Dendritic cell treated with granulocyte-macrophage colony-stimulating factor and Interleukin-4, amounts not matched to agents 40 ng/mL and 50 ng/mL, for 4 days (primary cell): ENCODE results near the gene LMAN2L.
"Not testable (repeated sequence)": the region's sequence is repeated elsewhere in the genome, so short reads cannot be mapped to it uniquely, and the experiment has no call there.

Experiments used
- H3K27ac Mint-ChIP-seq: one replicate; pipeline ENCODE4 v1.8.0; 2022; ENCODE audit warnings: mild to moderate bottlenecking, mixed read lengths
- H3K27me3 Mint-ChIP-seq: one replicate; pipeline ENCODE4 v1.8.0; 2022; ENCODE audit warnings: mild to moderate bottlenecking, mixed read lengths
- H3K36me3 Mint-ChIP-seq: one replicate; pipeline ENCODE4 v1.8.0; 2022; ENCODE audit warnings: low read depth, mixed read lengths
- H3K4me1 Mint-ChIP-seq: one replicate; pipeline ENCODE4 v1.8.0; 2022; ENCODE audit warnings: low read depth, mixed read lengths
- H3K4me3 Mint-ChIP-seq: one replicate; pipeline ENCODE4 v1.8.0; 2022; ENCODE audit warnings: mild to moderate bottlenecking, moderate library complexity, mixed read lengths
- H3K9me3 Mint-ChIP-seq: one replicate; pipeline ENCODE4 v1.8.0; 2022; ENCODE audit warnings: mixed read lengths
- intact Hi-C: fragments of 100-400 bp; cut with micrococcal nuclease; formaldehyde crosslinking; loops from one replicate; pipeline ENCODE4 v1.15.0; 2022

Gene LMAN2L

GRCh38 chr2:96681540-96681939 is 58.3 kb downstream of the LMAN2L start:
- H3K4me1 Mint-ChIP-seq: no peaks in the 10 kb centered on the region
- no peaks in the 10 kb centered on the region for H3K36me3 Mint-ChIP-seq
- intact Hi-C loops: no loop called here
- no peaks in the 10 kb centered on the region for H3K9me3 Mint-ChIP-seq
- H3K4me3 Mint-ChIP-seq: no peak overlapping the region
- H3K27ac Mint-ChIP-seq: no peak overlapping the region
- H3K27me3 Mint-ChIP-seq: peaks cover 8% of the 10 kb centered on the region

- H3K9me3 Mint-ChIP-seq: no peaks in the 10 kb centered on the region
- H3K4me3 Mint-ChIP-seq: no peak overlapping the region
- no peak overlapping the region for H3K27ac Mint-ChIP-seq
- intact Hi-C loops: no loop called here
- H3K4me1 Mint-ChIP-seq: no peaks in the 10 kb centered on the region
- H3K36me3 Mint-ChIP-seq: no peaks in the 10 kb centered on the region
- peaks cover 8% of the 10 kb centered on the region for H3K27me3 Mint-ChIP-seq
These were observed 59.2 kb downstream of the LMAN2L start for GRCh38 chr2:96680561-96681141.

GRCh38 chr2:96679848-96680247 is 60.0 kb downstream of the LMAN2L start:
- H3K4me1 Mint-ChIP-seq: peaks cover 2% of the 10 kb centered on the region
- no peaks in the 10 kb centered on the region for H3K9me3 Mint-ChIP-seq
- no peaks in the 10 kb centered on the region for H3K36me3 Mint-ChIP-seq
- intact Hi-C loops: no loop called here
- H3K4me3 Mint-ChIP-seq: no peak overlapping the region
- H3K27me3 Mint-ChIP-seq: peaks cover 8% of the 10 kb centered on the region
- no peak overlapping the region for H3K27ac Mint-ChIP-seq

DNA sequence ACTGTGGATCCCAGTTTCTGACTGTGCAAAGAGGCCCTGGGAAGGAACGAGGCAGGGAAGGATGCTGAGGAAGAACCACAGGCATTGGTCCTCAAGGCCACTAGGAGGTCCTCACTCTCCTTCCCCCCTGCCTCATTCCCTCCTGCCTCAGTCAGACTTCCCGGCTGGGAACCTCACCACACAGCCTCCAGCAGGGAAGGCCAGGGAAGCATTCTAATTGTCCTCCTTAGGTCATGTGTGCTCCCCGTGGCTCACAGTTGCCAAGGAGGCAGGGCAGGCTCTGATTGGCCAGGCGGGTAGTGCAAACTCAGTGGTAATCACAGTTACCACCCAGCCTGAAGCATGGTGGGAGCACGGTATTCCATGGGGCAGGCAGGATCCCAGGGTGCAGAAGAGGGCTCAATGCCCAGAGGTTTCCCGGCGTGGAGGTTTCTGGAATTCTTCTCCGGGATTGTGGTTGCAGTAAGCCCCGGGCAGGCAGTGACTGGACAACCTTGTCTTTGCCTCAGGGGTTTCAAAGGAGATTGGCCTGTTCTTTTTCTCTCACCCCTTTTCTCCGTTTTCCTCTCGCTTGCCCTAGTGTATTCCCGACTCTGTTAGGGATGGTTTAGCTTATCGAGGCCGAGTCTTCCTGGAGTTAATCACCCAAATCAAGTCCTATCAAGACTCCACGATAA is 70.2 kb downstream of the LMAN2L start:
- intact Hi-C loops: no loop called here
- no peak overlapping the region for H3K4me3 Mint-ChIP-seq
- H3K9me3 Mint-ChIP-seq: no peaks in the 10 kb centered on the region
- no peaks in the 10 kb centered on the region for H3K27me3 Mint-ChIP-seq
- H3K27ac Mint-ChIP-seq: no peak overlapping the region
- peaks cover 19% of the 10 kb centered on the region for H3K4me1 Mint-ChIP-seq
- H3K36me3 Mint-ChIP-seq: no peaks in the 10 kb centered on the region

DNA sequence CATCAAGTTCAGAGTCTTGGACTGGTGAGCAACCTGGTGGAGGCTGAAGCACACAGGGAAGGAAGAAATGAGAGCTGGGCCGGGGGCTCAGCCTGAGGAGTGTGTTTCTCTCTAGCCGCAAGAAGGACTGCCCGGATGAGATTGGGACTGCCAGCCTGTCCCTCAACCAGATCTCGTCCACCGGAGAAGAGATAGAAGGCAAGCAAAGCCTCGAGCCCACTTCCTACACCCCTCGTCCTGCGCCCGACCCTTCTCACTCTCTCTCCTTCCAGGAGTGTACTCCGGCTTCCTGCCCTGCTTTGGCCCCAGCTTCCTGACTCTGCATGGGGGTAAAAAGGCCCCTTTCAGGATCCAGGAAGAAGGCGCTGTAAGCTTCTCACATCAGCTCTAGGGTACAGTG is 71.1 kb downstream of the LMAN2L start:
- H3K9me3 Mint-ChIP-seq: no peaks in the 10 kb centered on the region

DNA sequence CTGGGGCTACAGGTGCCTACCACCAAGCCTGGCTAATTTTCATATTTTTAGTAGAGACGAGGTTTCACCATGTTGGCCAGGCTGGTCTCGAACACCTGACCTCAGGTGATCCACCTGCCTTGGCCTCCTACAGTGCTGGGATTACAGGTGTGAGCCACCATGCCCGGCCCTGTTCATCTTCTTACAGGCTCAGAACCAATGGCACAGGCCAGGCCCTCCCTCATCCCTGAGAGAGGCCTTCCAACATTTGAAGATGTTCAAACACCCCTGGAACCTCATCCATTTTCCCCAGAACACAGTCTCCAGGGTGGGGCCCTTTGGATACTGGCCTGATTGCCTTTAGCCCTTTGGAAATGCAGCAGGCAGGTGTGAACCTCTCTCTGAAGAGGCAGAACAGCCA is 74.1 kb downstream of the LMAN2L start:
- H3K27me3 Mint-ChIP-seq, H3K9me3 Mint-ChIP-seq, H3K4me3 Mint-ChIP-seq, intact Hi-C loops, H3K36me3 Mint-ChIP-seq: not testable (repeated sequence)
- H3K27ac Mint-ChIP-seq: peak overlapping the region; percentile 33
- H3K4me1 Mint-ChIP-seq: peaks cover 18% of the 10 kb centered on the region

More for the DNA sequence above, 71.1 kb downstream of the LMAN2L start:
- H3K27ac Mint-ChIP-seq: no peak overlapping the region
- H3K4me1 Mint-ChIP-seq: peaks cover 18% of the 10 kb centered on the region
- H3K4me3 Mint-ChIP-seq: no peak overlapping the region
- intact Hi-C loops: no loop called here
- H3K27me3 Mint-ChIP-seq: no peaks in the 10 kb centered on the region
- no peaks in the 10 kb centered on the region for H3K36me3 Mint-ChIP-seq

DNA sequence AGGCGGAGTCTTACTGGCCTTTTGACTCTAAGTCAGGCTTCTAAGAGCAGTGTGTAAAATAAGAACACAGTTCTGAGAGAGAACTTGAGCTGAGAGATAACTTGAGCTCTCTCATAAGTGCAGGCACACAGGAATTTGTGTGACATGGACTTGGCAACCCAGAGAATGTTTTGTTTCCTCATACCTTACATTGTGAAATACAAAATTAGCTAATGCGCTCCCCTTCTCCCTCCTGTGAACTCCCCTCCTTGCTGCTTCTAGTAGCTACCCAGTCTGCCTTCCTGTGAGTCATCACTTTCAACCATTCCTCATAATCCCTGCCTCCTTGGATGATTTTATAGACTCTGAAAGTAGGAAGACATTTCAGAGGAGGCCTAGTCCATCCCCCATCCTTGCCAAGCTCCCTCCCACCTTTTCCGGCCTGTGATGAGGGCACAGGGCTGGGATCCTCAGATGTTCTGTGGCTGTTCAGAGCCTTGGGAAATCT is 74.7 kb downstream of the LMAN2L start:
- intact Hi-C loops: no loop called here
- peak overlapping the region; percentile 33 for H3K27ac Mint-ChIP-seq
- no peaks in the 10 kb centered on the region for H3K9me3 Mint-ChIP-seq
- H3K4me3 Mint-ChIP-seq: no peak overlapping the region
- H3K27me3 Mint-ChIP-seq: no peaks in the 10 kb centered on the region
- no peaks in the 10 kb centered on the region for H3K36me3 Mint-ChIP-seq
- H3K4me1 Mint-ChIP-seq: peaks cover 18% of the 10 kb centered on the region

DNA sequence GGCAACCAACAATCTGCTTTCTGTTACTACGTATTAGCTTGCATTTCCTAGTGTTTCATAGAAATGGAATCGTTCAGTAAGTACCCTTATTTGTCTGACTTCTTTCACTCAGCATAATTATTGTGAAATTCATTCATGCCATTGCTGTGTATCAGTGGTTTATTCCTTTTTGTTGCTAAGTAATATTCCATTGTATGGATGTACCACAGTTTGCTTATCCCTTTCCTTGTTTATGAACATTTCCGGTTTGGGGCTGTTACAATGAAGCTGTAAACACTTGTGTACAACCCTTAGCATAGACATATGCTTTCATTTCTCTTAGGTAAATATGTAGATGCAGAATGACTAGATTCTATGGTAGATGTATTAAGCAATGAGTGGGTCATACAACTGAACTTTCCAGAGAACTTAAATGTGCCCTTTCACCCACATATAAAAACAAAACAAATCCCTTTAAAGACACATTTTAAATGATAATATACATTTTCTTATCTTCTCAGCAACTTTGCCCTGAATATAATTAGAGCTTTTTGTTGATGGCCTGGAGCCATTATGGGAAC is 75.4 kb downstream of the LMAN2L start:
- peaks cover 18% of the 10 kb centered on the region for H3K4me1 Mint-ChIP-seq
- intact Hi-C loops: no loop called here
- no peaks in the 10 kb centered on the region for H3K27me3 Mint-ChIP-seq
- H3K9me3 Mint-ChIP-seq: no peaks in the 10 kb centered on the region
- no peaks in the 10 kb centered on the region for H3K36me3 Mint-ChIP-seq
- H3K4me3 Mint-ChIP-seq: no peak overlapping the region
- H3K27ac Mint-ChIP-seq: no peak overlapping the region

- Mint-ChIP-seq H3K36me3 (no peaks in the 10 kb centered on the region), H3K4me1 (peaks cover 18% of the 10 kb centered on the region)
These were observed 76.0 kb downstream of the LMAN2L start for GRCh38 chr2:96663829-96664228.

GRCh38 chr2:96663177-96663576 is 76.7 kb downstream of the LMAN2L start:
- H3K4me3 Mint-ChIP-seq: no peak overlapping the region
- no peak overlapping the region for H3K27ac Mint-ChIP-seq
- H3K27me3 Mint-ChIP-seq: no peaks in the 10 kb centered on the region
- no peaks in the 10 kb centered on the region for H3K36me3 Mint-ChIP-seq
- H3K4me1 Mint-ChIP-seq: peaks cover 18% of the 10 kb centered on the region
- H3K9me3 Mint-ChIP-seq: no peaks in the 10 kb centered on the region
- intact Hi-C loops: no loop called here

More at GRCh38 chr2:96663829-96664228, 76.0 kb downstream of the LMAN2L start:
- Mint-ChIP-seq H3K27ac (no peak overlapping the region), H3K4me3 (no peak overlapping the region), H3K27me3 (no peaks in the 10 kb centered on the region), H3K9me3 (no peaks in the 10 kb centered on the region)
- intact Hi-C loops: no loop called here

- Mint-ChIP-seq H3K4me1 (peaks cover 18% of the 10 kb centered on the region), H3K36me3 (no peaks in the 10 kb centered on the region), H3K27me3 (no peaks in the 10 kb centered on the region), H3K27ac (no peak overlapping the region), H3K9me3 (no peaks in the 10 kb centered on the region), H3K4me3 (no peak overlapping the region)
- intact Hi-C loops: no loop called here
These were observed 77.5 kb downstream of the LMAN2L start for GRCh38 chr2:96662360-96662759.

GRCh38 chr2:96661324-96661723 is 78.5 kb downstream of the LMAN2L start:
- intact Hi-C loops: no loop called here
- peaks cover 22% of the 10 kb centered on the region for H3K4me1 Mint-ChIP-seq
- no peak overlapping the region for H3K27ac Mint-ChIP-seq
- H3K36me3 Mint-ChIP-seq: no peaks in the 10 kb centered on the region
- H3K9me3 Mint-ChIP-seq: no peaks in the 10 kb centered on the region
- no peak overlapping the region for H3K4me3 Mint-ChIP-seq
- H3K27me3 Mint-ChIP-seq: no peaks in the 10 kb centered on the region

DNA sequence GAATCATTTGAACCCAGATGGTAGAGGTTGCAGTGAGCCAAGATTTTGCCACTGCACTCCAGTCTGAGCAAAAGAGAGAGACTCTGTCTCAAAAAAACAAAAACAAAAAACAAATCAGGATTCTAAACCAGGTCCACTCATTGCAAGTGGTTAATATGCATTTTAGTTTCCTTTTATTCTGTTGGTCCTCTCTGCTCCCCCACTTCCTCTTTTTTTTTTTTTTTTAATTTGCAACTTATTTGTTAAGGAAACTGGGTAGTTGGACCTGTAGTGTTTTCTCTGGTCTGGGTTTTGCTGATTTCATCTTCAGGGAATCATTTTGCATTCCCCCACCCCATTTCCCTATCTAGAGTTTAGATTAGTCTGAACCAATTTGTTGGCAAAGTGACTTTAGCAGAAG is 83.3 kb downstream of the LMAN2L start:
- H3K4me3 Mint-ChIP-seq: no peak overlapping the region
- H3K27ac Mint-ChIP-seq: peak overlapping the region; percentile 45
- peaks cover 29% of the 10 kb centered on the region for H3K4me1 Mint-ChIP-seq
- no peaks in the 10 kb centered on the region for H3K9me3 Mint-ChIP-seq
- no peaks in the 10 kb centered on the region for H3K27me3 Mint-ChIP-seq
- no peaks in the 10 kb centered on the region for H3K36me3 Mint-ChIP-seq
- intact Hi-C loops: no loop called here
